Measurements from ENCODE around the gene GPC4.

Gene GPC4

GRCh38 chrX:133353233-133353632 lies 62.1 kb downstream of the GPC4 start:
- Histone ChIP-seq H3K9me3 (ENCODE audit: low read length) (no peaks in the 10 kb centered on the region), H3K79me2 (ENCODE audit: insufficient read depth, low read length) (no peaks in the 10 kb centered on the region), H4K20me1 (ENCODE audit: insufficient read depth, low read length) (no peaks in the 10 kb centered on the region), H3K4me3 (ENCODE audit: low read depth, low read length, poor library complexity, severe bottlenecking) (no peak overlapping the region), H2AFZ (ENCODE audit: low read length) (no peak overlapping the region), H3K4me1 (ENCODE audit: insufficient read depth, low read length, severe bottlenecking) (no peaks in the 10 kb centered on the region), H3K27ac (ENCODE audit: low read depth, low read length, poor library complexity, severe bottlenecking) (no peak overlapping the region), H3K9me2 (ENCODE audit: low read depth, low read length) (no peaks in the 10 kb centered on the region), H3K27me3 (ENCODE audit: insufficient read depth, low read length) (no peaks in the 10 kb centered on the region), H3F3A (ENCODE audit: insufficient read depth, low read length) (no peaks in the 10 kb centered on the region), H3K9ac (ENCODE audit: low read length) (no peak overlapping the region), H3K4me2 (ENCODE audit: low read length) (no peak overlapping the region), H3K36me3 (ENCODE audit: insufficient read depth, low read length) (no peaks in the 10 kb centered on the region)
- no peak for TF ChIP-seq EZH2 (IDR thresholded peaks at IDR 0.05; ENCODE audit: borderline replicate concordance, low read length)
- no peak for TF ChIP-seq CTCF (IDR thresholded peaks at IDR 0.05; ENCODE audit: low read length)

GRCh38 chrX:133350751-133351150 lies 64.5 kb downstream of the GPC4 start:
- Histone ChIP-seq H2AFZ (ENCODE audit: low read length) (no peak overlapping the region), H3K9me3 (ENCODE audit: low read length) (no peaks in the 10 kb centered on the region), H3K27ac (ENCODE audit: low read depth, low read length, poor library complexity, severe bottlenecking) (no peak overlapping the region), H4K20me1 (ENCODE audit: insufficient read depth, low read length) (no peaks in the 10 kb centered on the region), H3K36me3 (ENCODE audit: insufficient read depth, low read length) (no peaks in the 10 kb centered on the region), H3K4me1 (ENCODE audit: insufficient read depth, low read length, severe bottlenecking) (no peaks in the 10 kb centered on the region), H3K79me2 (ENCODE audit: insufficient read depth, low read length) (no peaks in the 10 kb centered on the region), H3F3A (ENCODE audit: insufficient read depth, low read length) (no peaks in the 10 kb centered on the region), H3K27me3 (ENCODE audit: insufficient read depth, low read length) (no peaks in the 10 kb centered on the region), H3K4me2 (ENCODE audit: low read length) (no peak overlapping the region), H3K4me3 (ENCODE audit: low read depth, low read length, poor library complexity, severe bottlenecking) (no peak overlapping the region), H3K9ac (ENCODE audit: low read length) (no peak overlapping the region), H3K9me2 (ENCODE audit: low read depth, low read length) (no peaks in the 10 kb centered on the region)
- no peak for TF ChIP-seq CTCF (IDR thresholded peaks at IDR 0.05; ENCODE audit: low read length)
- TF ChIP-seq EZH2 (IDR thresholded peaks at IDR 0.05; ENCODE audit: borderline replicate concordance, low read length) = no peak

GRCh38 chrX:133346026-133346425 lies 69.3 kb downstream of the GPC4 start:
- Histone ChIP-seq H3K4me2 (ENCODE audit: low read length) (no peak overlapping the region), H3K79me2 (ENCODE audit: insufficient read depth, low read length) (no peaks in the 10 kb centered on the region)

More at GRCh38 chrX:133346026-133346425, 69.3 kb downstream of the GPC4 start:
- no peaks in the 10 kb centered on the region for H3F3A ChIP-seq (ENCODE audit: insufficient read depth, low read length)
- H2AFZ ChIP-seq (ENCODE audit: low read length) = no peak overlapping the region
- peaks cover 6% of the 10 kb centered on the region for H3K4me1 ChIP-seq (ENCODE audit: insufficient read depth, low read length, severe bottlenecking)
- H3K9me3 ChIP-seq (ENCODE audit: low read length) = no peaks in the 10 kb centered on the region
- no peak for TF ChIP-seq EZH2 (IDR thresholded peaks at IDR 0.05; ENCODE audit: borderline replicate concordance, low read length)
- TF ChIP-seq CTCF (IDR thresholded peaks at IDR 0.05; ENCODE audit: low read length) = no peak
- H3K9ac ChIP-seq (ENCODE audit: low read length) = no peak overlapping the region
- H4K20me1 ChIP-seq (ENCODE audit: insufficient read depth, low read length) = no peaks in the 10 kb centered on the region
- H3K27me3 ChIP-seq (ENCODE audit: insufficient read depth, low read length) = no peaks in the 10 kb centered on the region
- no peak overlapping the region for H3K27ac ChIP-seq (ENCODE audit: low read depth, low read length, poor library complexity, severe bottlenecking)
- H3K4me3 ChIP-seq (ENCODE audit: low read depth, low read length, poor library complexity, severe bottlenecking) = no peak overlapping the region
- no peaks in the 10 kb centered on the region for H3K36me3 ChIP-seq (ENCODE audit: insufficient read depth, low read length)
- no peaks in the 10 kb centered on the region for H3K9me2 ChIP-seq (ENCODE audit: low read depth, low read length)

All from OCI-LY1 (cell line).